H1 (cell line): ENCODE measurements around the gene KARS1. TPM values are rescaled to one million over a fixed set of nuclear protein-coding genes. Genes with fewer than 3 reads are reported as not detected.
A peak's percentile ranks its signal among the peaks of the same experiment; 100 is the strongest.

Experiments used
- CTCF ChIA-PET: fragments of 300-600 bp; sonication (Branson Sonifier 250); formaldehyde crosslinking; loops from one replicate; lab custom pipeline; 2021; ENCODE audit not compliant: partially characterized antibody; lab: Charles Lee
- POLR2A ChIA-PET: fragments of 300-600 bp; sonication (Branson Sonifier 250); formaldehyde crosslinking; loops from one replicate; lab custom pipeline; 2021; ENCODE audit warnings: inconsistent platforms; ENCODE audit not compliant: partially characterized antibody; lab: Charles Lee
- DNase-seq, 2 experiments: peaks; one replicate each; pipeline versions ENCODE4 v3.0.0 to v3.0.0-alpha.2; 2010 to 2022; ENCODE audit warnings: low spot score in 2 of 2, low read depth in 1 of 2, mixed read lengths in 1 of 2
- FAIRE-seq: peaks from 2 replicates; lab custom pipeline; 2011; peaks lifted over from hg19 to GRCh38; lab: Jason Lieb, UNC
- H2AFZ ChIP-seq: 2 replicates; pipeline ENCODE4 v1.8.1; 2012; ENCODE audit warnings: low read length, inconsistent platforms
- H2AK5ac ChIP-seq: 2 replicates; pipeline ENCODE4 v1.6.1; 2013; ENCODE audit warnings: low read depth, low read length
- H2BK120ac ChIP-seq: replicated peaks from 2 replicates; pipeline ENCODE3; 2013; ENCODE audit warnings: low read depth, low read length, inconsistent platforms
- H2BK12ac ChIP-seq: 2 replicates; pipeline ENCODE4 v1.6.1; 2013; ENCODE audit warnings: low read depth, low read length
- H2BK15ac ChIP-seq: 2 replicates; pipeline ENCODE4 v1.6.1; 2013; ENCODE audit warnings: low read length
- H2BK20ac ChIP-seq: 2 replicates; pipeline ENCODE4 v1.6.1; 2013; ENCODE audit warnings: low read length
- H2BK5ac ChIP-seq: 2 replicates; pipeline ENCODE4 v1.6.1; 2013; ENCODE audit warnings: low read depth, low read length
- H3K14ac ChIP-seq: 2 replicates; pipeline ENCODE4 v1.6.1; 2013; ENCODE audit warnings: inconsistent platforms; ENCODE audit not compliant: insufficient read length
- H3K18ac ChIP-seq: 2 replicates; pipeline ENCODE4 v1.6.1; 2013; ENCODE audit warnings: low read length; ENCODE audit errors: extremely low read depth
- H3K23ac ChIP-seq: 2 replicates; pipeline ENCODE4 v1.6.1; 2013; ENCODE audit warnings: inconsistent platforms; ENCODE audit not compliant: insufficient read length
- H3K23me2 ChIP-seq: 2 replicates; pipeline ENCODE4 v1.6.1; 2013; ENCODE audit warnings: low read depth, low read length
- H3K27ac ChIP-seq: 2 replicates; pipeline ENCODE4 v1.6.1; 2011; ENCODE audit warnings: low read depth, low read length, inconsistent platforms
- H3K27me3 ChIP-seq, 4 experiments: replicated peaks in 1 of 4; 1 replicate in 1 of 4; 2 replicates in 3 of 4; pipeline versions ENCODE4 v1.6.1 to v1.8.1; 2011 to 2013; ENCODE audit warnings: low read length in 3 of 4, mild to moderate bottlenecking in 3 of 4, inconsistent platforms in 2 of 4, mixed read lengths in 2 of 4, moderate library complexity in 1 of 4; ENCODE audit not compliant: control insufficient read depth in 3 of 4, insufficient read depth in 3 of 4; ENCODE audit errors: extremely low read depth in 1 of 4
- H3K36me3 ChIP-seq, 4 experiments: 2 replicates each; pipeline versions ENCODE4 v1.6.1 to v1.8.1; 2011 to 2013; ENCODE audit warnings: mild to moderate bottlenecking in 4 of 4, low read length in 3 of 4, moderate library complexity in 2 of 4, control low read depth in 1 of 4, inconsistent platforms in 1 of 4; ENCODE audit not compliant: insufficient read depth in 4 of 4, control insufficient read depth in 2 of 4
- H3K4ac ChIP-seq: replicated peaks from 2 replicates; pipeline ENCODE3; 2013; ENCODE audit warnings: low read length, low read depth, mixed read lengths, inconsistent platforms; ENCODE audit not compliant: insufficient read length
- H3K4me1 ChIP-seq, 4 experiments: replicated peaks in 1 of 4; 1 replicate in 1 of 4; 2 replicates in 3 of 4; pipeline versions ENCODE4 v1.6.1 to v1.8.1; 2011 to 2013; ENCODE audit warnings: low read length in 3 of 4, inconsistent platforms in 2 of 4, mixed read lengths in 1 of 4; ENCODE audit not compliant: insufficient read depth in 4 of 4, control insufficient read depth in 3 of 4
- H3K4me2 ChIP-seq, 2 experiments: 2 replicates each; pipeline versions ENCODE4 v1.6.1 to v1.8.1; 2011 to 2013; ENCODE audit warnings: low read depth in 2 of 2, low read length in 2 of 2, control low read depth in 1 of 2, inconsistent platforms in 1 of 2, mild to moderate bottlenecking in 1 of 2; ENCODE audit not compliant: insufficient read depth in 1 of 2
- H3K4me3 ChIP-seq, 4 experiments: fragments of 200-600, 300-600 bp in 1 of 4; sonication (generic), shearing (Covaris generic), sonication (Bioruptor Twin) in 1 of 4; 2 replicates each; pipeline versions ENCODE4 v1.5.1 to v1.8.1; 2011 to 2016; ENCODE audit warnings: low read length in 4 of 4, low read depth in 3 of 4, control low read depth in 2 of 4, inconsistent platforms in 2 of 4, mild to moderate bottlenecking in 2 of 4, mixed read lengths in 1 of 4, moderate library complexity in 1 of 4; ENCODE audit not compliant: insufficient read depth in 2 of 4; ENCODE audit errors: extremely low read depth in 1 of 4
- H3K56ac ChIP-seq: replicated peaks from 2 replicates; pipeline ENCODE3; 2013; ENCODE audit warnings: low read depth, mild to moderate bottlenecking, mixed read lengths, low read length, inconsistent platforms; ENCODE audit not compliant: insufficient read length
- H3K79me1 ChIP-seq: 2 replicates; pipeline ENCODE4 v1.6.1; 2013; ENCODE audit warnings: low read depth, low read length, control low read depth
- H3K79me2 ChIP-seq, 2 experiments: 2 replicates each; pipeline versions ENCODE4 v1.6.1 to v1.8.1; 2012 to 2013; ENCODE audit warnings: low read length in 2 of 2, mild to moderate bottlenecking in 2 of 2, inconsistent platforms in 1 of 2; ENCODE audit not compliant: insufficient read depth in 2 of 2, control insufficient read depth in 1 of 2
- H3K9ac ChIP-seq, 4 experiments: replicated peaks in 1 of 4; 1 replicate in 1 of 4; 2 replicates in 3 of 4; pipeline versions ENCODE4 v1.6.1 to v1.8.1; 2011 to 2013; ENCODE audit warnings: low read depth in 3 of 4, low read length in 3 of 4, control low read depth in 2 of 4, mild to moderate bottlenecking in 2 of 4, moderate library complexity in 2 of 4, inconsistent platforms in 1 of 4; ENCODE audit errors: extremely low read depth in 1 of 4
- H3K9me3 ChIP-seq, 2 experiments: 2 replicates each; pipeline versions ENCODE4 v1.6.1 to v1.8.1; 2012 to 2013; ENCODE audit warnings: mild to moderate bottlenecking in 2 of 2, moderate library complexity in 2 of 2, control low read depth in 1 of 2, inconsistent platforms in 1 of 2, low read depth in 1 of 2, low read length in 1 of 2, mixed read lengths in 1 of 2; ENCODE audit not compliant: insufficient read depth in 2 of 2
- H4K20me1 ChIP-seq, 2 experiments: replicated peaks in 1 of 2; 2 replicates each; pipeline versions ENCODE3 to v1.8.1; 2011 to 2013; ENCODE audit warnings: inconsistent platforms in 2 of 2, low read length in 2 of 2, mild to moderate bottlenecking in 1 of 2; ENCODE audit not compliant: insufficient read depth in 2 of 2, control insufficient read depth in 1 of 2
- H4K5ac ChIP-seq: 2 replicates; pipeline ENCODE4 v1.6.1; 2013; ENCODE audit warnings: low read length, low read depth, mixed read lengths, inconsistent platforms; ENCODE audit not compliant: insufficient read length
- H4K8ac ChIP-seq: 2 replicates; pipeline ENCODE4 v1.8.0; 2013; ENCODE audit warnings: mild to moderate bottlenecking, moderate library complexity, low read length, inconsistent platforms; ENCODE audit not compliant: insufficient read depth; ENCODE audit errors: extremely low read depth
- H4K91ac ChIP-seq: replicated peaks from 2 replicates; pipeline ENCODE3; 2013; ENCODE audit warnings: low read length, mixed read lengths, inconsistent platforms; ENCODE audit not compliant: insufficient read length
- MAFK ChIP-seq: IDR thresholded peaks from 2 replicates; pipeline ENCODE4 v1.6.1; 2012; ENCODE audit warnings: low read depth, mild to moderate bottlenecking, improper control_type of control experiment, low read length
- RNF2 ChIP-seq: fragments of 200-900, 300-1000 bp; sonication (generic); IDR thresholded peaks from 2 replicates; pipeline ENCODE4 v1.7.1; 2016; ENCODE audit warnings: borderline replicate concordance, low read depth, mild to moderate bottlenecking, antibody characterized with exemption, low read length; ENCODE audit not compliant: poor library complexity, severe bottlenecking; ENCODE audit errors: missing control alignments
- WGBS, 2 experiments: shearing (Covaris generic) in 1 of 2; methylation state at CpG; one replicate each; pipeline versions ENCODE4 v1.1.6 to v1.1.7; 2013 to 2015; ENCODE audit warnings: low lambda C conversion rate in 2 of 2, mixed read lengths in 2 of 2, inconsistent platforms in 1 of 2, low coverage in 1 of 2, missing lambda C conversion rate in 1 of 2; ENCODE audit not compliant: insufficient replicate concordance in 2 of 2, insufficient coverage in 1 of 2, insufficient read length in 1 of 2; ENCODE audit errors: extremely low coverage in 1 of 2, missing lambda C conversion rate in 1 of 2; 5-methylcytosine and 5-hydroxymethylcytosine counted together
- polyA plus RNA-seq, 7 experiments: library from polyadenylated mRNA; depleted of rRNA in 3 of 7; stranded (reverse) in 5 of 7; unstranded in 2 of 7; fragments of >200 nt in 5 of 7; fragments of 200-250 nt in 2 of 7; gene quantifications; 1 replicate in 5 of 7; 2 replicates in 1 of 7; 4 replicates in 1 of 7; pipeline versions ENCODE4 v1.2.1 to v1.2.3, GENCODE V29; 2011 to 2013; ENCODE audit warnings: missing spikeins in 2 of 7, mixed read lengths in 2 of 7
- total RNA-seq: library from RNA; stranded (reverse); fragmentation: NEBNext Ultra II Directional; extraction: Animal tissue kit (Norgen Biotek cat#: 25700); gene quantifications from 2 replicates; pipeline ENCODE4 v1.2.1, GENCODE V29; 2021

KARS1 gene
- total and polyA plus RNA-seq, 2 of the 8 experiments (the other 6 are each of a cell fraction or from before 2014, with no cell fraction given), result 97.5 to 221 TPM

GRCh38 chr16:75606507-75606906, 41.0 kb downstream of the KARS1 start:
- H4K5ac ChIP-seq, result no peak overlapping the region
- no peak overlapping the region for H2BK5ac ChIP-seq
- no peak overlapping the region for H2AK5ac ChIP-seq
- H3K23ac ChIP-seq, result no peak overlapping the region
- no peak overlapping the region for H3K4ac ChIP-seq
- DNase-seq (no peak), FAIRE-seq (no peak)
- H3K23me2 ChIP-seq, result no peaks in the 10 kb centered on the region
- no peak overlapping the region for H3K18ac ChIP-seq
- no peaks in the 10 kb centered on the region for H3K27me3 ChIP-seq
- no peak overlapping the region for H4K8ac ChIP-seq
- no peaks in the 10 kb centered on the region for H3K4me1 ChIP-seq
- H4K20me1 ChIP-seq, result no peaks in the 10 kb centered on the region
- no peak overlapping the region for H3K56ac ChIP-seq
- no peak overlapping the region for H2BK20ac ChIP-seq
- no peak overlapping the region for H3K27ac ChIP-seq
- H3K9me3 ChIP-seq, result peaks cover 5 to 9% of the 10 kb centered on the region in 2 experiments; a peak in 3 of 4 replicates
- no peak overlapping the region for H2AFZ ChIP-seq
- no peak overlapping the region for H2BK120ac ChIP-seq
- WGBS, 2 experiments, result 100% methylated on average over 1 of the region's 1 CpG; no CpG with 5 or more reads in 1 of the 2 experiments
- H3K4me3 ChIP-seq, result no peak overlapping the region
- H3K79me1 ChIP-seq, result no peaks in the 10 kb centered on the region
- no peak for TF ChIP-seq RNF2
- TF ChIP-seq MAFK, result peak; percentile 77
- CTCF ChIA-PET, result interaction anchor here (0.8 to 4.0 kb wide), 4 partner anchors 9 to 89 kb away, joined by 3 to 22 read pairs (median 6); no protein-coding TSS in a partner anchor
- no peaks in the 10 kb centered on the region for H3K79me2 ChIP-seq
- H3K9ac ChIP-seq, result no peak overlapping the region
- H3K14ac ChIP-seq, result no peak overlapping the region
- no peak overlapping the region for H4K91ac ChIP-seq
- H3K36me3 ChIP-seq, result peaks cover 15 to 57% (median 40%) of the 10 kb centered on the region in 4 experiments; a peak in 7 of 8 replicates
- H3K4me2 ChIP-seq, result no peak overlapping the region
- POLR2A ChIA-PET, result interaction anchor here (0.8 to 1.3 kb wide), 6 partner anchors 9 to 37 kb away, joined by 3 to 4 read pairs (median 4); no protein-coding TSS in a partner anchor
- H2BK15ac ChIP-seq, result no peak overlapping the region
- no peak overlapping the region for H2BK12ac ChIP-seq
